Central memory CD4-positive, alpha-beta T cell (primary cell): ENCODE measurements around the gene LAMA1.
"Not testable (repeated sequence)": the region's sequence is repeated elsewhere in the genome, so short reads cannot be mapped to it uniquely, and the experiment has no call there.

ENCODE experiments used
- DNase-seq: peaks from one replicate; pipeline ENCODE4 v3.0.0; 2022

The LAMA1 gene

DNA sequence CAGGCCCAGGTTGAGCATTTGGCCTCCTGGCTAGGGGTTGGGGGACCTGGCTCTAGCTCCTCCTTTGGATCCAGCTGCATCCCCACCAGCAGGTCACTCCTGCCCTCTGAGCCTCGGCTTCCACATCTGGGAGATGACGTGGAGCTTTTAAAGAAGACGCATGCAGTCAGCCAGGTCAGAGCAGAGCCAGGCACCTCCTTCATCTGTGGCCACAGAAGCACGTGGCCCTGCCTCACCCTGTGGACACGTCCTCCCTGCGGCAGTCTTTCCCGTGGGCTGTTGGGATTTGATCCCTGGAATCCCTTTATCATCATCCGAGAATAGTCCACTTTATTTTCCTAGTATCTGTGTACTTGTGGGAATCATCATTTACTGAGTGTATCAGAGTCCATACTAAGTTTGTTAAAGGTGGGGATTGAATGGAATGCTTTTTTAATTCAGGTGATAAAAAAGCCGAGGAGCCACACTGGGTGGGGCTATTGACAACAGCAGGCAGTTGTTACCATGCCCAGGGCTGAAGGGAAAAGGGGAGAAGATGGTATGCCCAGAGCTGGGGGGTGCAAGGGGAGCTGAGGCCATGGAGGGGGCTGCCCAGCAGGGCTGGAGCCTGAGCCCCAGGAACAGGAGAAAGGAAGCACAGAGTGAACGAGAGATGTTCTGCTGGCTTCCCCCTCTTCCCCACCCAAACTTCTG, 170.1 kb downstream of the LAMA1 start:
- DNase-seq, result no peak

DNA sequence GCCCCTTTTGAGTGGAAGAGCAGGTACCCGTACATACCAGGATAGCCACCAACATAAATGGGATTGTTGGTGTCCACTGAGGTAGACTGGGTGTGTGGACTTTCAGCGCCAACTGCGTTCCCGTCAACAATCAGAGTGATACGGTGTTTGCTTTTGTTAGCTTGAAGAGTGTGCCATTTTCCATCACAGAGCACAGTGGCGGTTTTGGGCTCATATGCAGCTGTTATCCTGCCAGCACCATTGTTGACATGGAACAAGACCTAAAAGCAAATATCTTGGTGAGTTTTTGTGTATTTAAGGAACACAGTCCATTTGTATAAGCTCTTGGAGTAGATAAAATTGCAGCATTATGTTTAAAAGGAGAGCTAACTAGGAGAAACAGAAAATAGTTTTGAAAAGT, 174.5 kb downstream of the LAMA1 start:
- no peak for DNase-seq

GRCh38 chr18:6942742-6943141, 174.9 kb downstream of the LAMA1 start:
- DNase-seq, result no peak

GRCh38 chr18:6941996-6942395, 175.6 kb downstream of the LAMA1 start:
- DNase-seq, result no peak

GRCh38 chr18:6940451-6940850, 177.1 kb downstream of the LAMA1 start:
- DNase-seq, result no peak

GRCh38 chr18:6939972-6940371, 177.6 kb downstream of the LAMA1 start:
- DNase-seq, result no peak

DNA sequence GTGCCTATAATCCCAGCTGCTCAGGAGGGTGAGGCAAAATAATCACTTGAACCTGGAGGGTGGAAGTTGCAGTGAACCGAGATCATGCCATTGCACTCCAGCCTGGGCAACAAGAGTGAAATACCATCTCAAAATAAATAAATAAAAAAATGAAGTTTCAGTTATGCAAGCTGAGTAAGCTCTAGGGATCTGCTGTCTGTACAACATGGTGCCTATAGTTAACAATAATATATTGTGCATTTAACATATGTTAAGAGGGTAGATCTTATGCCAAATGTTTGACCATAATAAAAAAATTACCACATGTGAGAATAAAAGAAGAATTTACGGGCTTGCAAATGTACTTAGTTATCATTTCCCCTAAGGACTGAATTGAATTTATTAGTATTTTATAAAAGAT, 179.2 kb downstream of the LAMA1 start:
- DNase-seq, result not testable (repeated sequence)

DNA sequence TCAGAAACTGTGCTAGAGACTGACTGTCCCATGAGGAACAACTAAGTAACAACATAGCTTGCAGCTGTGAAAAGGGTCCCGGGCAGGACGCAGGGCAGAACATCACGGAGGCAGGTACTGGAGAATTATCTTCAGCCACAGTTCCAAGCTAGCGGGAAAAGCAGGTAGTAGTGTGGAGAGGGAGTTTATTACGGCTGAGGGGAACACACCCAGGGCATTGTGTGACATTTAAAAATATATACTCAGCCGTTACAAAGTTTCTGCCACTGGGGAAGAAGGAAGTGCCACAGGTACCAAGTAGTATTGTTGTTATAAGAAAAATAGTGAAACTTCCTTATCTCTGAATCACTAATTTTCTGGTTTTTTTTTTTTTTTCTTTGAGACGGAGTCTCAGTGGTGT, 179.6 kb downstream of the LAMA1 start:
- DNase-seq, result no peak

GRCh38 chr18:6934859-6935258, 182.7 kb downstream of the LAMA1 start:
- no peak for DNase-seq

DNA sequence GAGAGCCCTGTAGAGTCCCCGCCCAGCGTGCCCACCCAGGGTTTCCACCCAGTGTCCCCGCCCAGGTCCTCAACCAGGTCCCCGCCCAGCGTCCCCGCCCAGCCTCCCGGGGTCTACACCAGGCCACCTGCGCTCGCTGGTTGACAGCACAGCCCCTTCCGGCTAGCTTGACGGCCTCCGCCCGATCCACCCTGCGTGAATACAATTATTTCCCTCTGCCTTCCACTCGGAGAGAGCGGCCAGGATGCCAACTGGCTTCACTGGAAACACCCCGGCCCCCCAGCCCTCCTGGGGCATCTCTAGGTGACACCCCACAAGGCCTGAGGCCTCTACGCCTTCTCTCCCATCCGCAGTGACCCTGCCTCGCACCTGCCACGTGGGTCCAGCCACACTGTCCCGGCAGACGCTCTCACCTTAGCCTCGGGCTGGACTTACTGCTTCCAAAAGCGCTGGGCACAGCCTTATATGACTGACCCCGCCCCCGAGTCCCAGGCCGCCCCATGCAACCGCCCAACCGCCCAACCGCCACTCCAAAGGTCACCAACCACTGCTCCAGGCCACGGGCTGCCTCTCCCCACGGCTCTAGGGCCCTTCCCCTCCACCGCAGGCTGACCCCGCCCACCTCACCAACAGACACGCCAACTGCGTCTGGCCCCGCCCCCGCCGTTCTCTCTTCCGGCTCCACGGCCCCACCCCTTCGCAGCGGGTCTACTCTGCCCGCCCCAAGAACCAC, 188.1 kb downstream of the LAMA1 start:
- no peak for DNase-seq

DNA sequence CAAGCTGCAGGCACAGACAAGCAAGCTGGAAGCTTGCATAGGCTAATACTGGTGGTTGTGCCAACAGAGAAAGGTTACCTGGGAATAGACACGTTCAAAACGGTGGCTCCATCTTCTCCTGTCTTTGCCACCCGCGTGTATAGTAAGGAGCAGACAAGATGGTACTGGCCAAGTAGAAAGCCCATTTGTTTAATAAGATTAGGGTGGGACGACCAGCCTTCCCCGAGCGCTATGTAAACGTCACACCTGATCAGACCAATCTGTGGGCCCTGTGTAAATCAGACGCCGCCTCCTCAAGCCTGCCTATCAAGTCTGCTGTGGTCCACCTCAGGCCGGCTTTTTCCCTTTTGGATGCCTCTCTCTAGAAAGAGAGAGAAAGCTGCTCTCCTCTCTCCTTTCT, 189.2 kb downstream of the LAMA1 start:
- DNase-seq, result no peak

- DNase-seq, result no peak
Observed at GRCh38 chr18:6927153-6927552, 190.4 kb downstream of the LAMA1 start.

DNA sequence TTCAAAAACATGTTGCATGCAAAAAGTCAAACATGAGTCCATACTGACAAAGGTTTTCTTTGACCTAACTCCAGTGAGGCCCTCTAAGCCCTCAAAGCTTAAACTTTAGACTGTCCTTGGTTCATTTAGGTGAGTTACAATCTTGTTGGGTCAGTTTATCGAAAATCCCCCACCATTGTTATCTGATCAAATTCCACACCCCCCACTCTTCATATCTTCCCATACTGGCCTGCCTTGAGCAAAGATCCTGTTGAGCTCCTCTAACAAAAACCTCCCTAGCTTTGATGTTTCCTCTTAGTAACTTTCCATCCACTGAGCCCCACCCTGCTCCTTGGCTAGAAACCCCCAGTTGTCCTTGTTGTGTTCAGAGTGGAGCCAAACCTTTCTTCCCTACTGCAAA, 194.4 kb downstream of the LAMA1 start:
- DNase-seq, result no peak

GRCh38 chr18:6921571-6921970, 196.0 kb downstream of the LAMA1 start:
- no peak for DNase-seq

- no peak for DNase-seq
Observed at GRCh38 chr18:6920099-6920955, 197.3 kb downstream of the LAMA1 start.

- DNase-seq, result no peak
Observed at GRCh38 chr18:6917072-6917471, 200.5 kb downstream of the LAMA1 start.

DNA sequence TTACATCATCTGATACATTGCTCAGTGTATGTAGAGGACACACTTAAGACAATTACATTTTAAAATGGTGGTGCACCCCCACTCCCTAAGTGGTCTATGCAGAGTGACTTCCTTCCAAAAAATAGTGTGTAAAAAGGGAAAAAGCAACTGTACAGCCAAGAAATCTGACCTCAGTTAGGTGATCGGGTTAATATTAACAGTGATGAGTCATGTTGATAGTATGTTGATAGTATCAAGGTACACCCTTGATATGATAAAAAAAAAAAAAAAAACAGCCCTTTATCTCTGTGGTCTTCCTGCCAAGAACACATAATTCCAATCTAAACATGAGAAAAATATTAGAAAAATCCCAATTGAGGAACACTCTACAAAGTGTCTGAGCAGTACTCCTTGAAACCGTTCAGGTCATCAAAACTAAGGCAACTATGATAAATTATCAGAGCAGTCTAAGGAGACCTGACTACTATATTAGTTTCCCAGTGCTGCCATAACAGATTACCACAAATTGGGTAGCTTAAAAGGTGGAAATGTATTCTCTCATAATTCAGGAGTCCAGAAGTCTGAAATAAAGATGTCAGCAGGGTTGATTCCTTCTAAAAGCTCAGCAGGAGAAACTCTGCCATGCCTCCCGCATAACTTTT, 216.2 kb downstream of the LAMA1 start:
- no peak for DNase-seq

- DNase-seq, result no peak
Observed at GRCh38 chr18:6891788-6892187, 225.8 kb downstream of the LAMA1 start.
